ENCODE measurements around the gene GLTP.
"Not testable (repeated sequence)": the region's sequence is repeated elsewhere in the genome, so short reads cannot be mapped to it uniquely, and the experiment has no call there.

GLTP gene

DNA sequence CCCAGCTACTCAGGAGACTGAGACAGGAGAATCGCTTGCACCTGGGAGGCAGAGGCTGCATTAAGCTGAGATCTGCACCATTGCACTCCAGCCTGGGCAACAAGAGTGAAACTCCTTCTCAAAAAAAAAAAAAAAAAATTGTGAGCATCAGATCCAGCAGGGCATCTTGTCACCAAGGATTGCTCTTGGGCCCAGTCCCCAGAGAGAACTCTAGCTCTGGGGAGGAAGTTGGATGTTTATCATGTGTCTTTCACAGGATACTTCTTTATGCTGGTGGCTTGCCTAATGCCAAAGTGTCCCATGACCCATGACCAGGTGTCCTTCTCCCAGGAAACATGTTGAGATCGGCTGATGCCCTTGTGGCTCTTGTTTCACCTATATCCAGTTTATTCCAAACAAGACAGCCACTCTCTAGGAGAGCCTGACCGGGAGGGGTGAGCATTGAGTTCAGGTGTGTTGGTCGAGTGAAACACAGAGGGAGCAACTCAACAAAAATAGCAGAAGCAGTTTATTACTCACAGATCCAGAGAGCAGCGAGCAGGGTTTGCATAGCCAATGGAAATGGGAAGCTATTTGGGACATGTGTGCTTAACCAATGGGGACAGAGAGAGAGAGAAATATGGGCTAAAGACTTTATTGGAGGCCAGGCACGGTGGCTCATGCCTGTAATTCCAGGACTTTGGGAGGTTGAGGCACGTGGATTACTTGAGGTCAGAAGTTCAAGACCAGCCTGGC lies 13.1 kb upstream of the GLTP start:
- peak overlapping the region; percentile 17 for H3K27ac Mint-ChIP-seq
- H3K4me3 Mint-ChIP-seq: no peak overlapping the region

DNA sequence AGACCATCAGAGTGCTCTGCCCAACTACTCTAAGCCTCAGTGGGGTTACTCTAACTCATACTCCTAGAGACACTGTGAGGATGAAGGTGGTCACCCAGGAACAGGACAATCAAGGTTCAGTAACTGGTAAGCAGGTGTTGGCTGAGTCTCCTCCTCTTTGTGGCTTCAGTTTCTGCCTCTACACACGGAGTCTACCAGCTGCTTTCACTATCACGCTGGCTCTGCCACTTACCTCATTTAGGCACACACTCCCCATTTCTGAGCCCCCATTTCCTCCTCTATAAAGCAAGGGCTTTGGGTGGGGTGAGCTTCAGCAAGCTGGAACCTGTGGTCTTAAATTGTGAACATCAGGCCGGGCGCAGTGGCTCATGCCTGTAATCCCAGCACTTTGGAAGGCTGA lies 12.4 kb upstream of the GLTP start:
- Mint-ChIP-seq H3K36me3 (no peaks in the 10 kb centered on the region), H3K4me3 (no peak overlapping the region), H3K4me1 (peaks cover 43% of the 10 kb centered on the region), H3K27ac (peak overlapping the region; percentile 17), H3K9me3 (no peaks in the 10 kb centered on the region)
- ATAC-seq (peak; percentile 60), DNase-seq (ENCODE audit: low spot score in 2 of 2) (peak; percentile 6 to 59)

More for the DNA sequence above, 13.1 kb upstream of the GLTP start:
- H3K36me3 Mint-ChIP-seq: no peaks in the 10 kb centered on the region
- no peak for DNase-seq (ENCODE audit: low spot score in 2 of 2)
- H3K4me1 Mint-ChIP-seq: peaks cover 37% of the 10 kb centered on the region
- H3K9me3 Mint-ChIP-seq: no peaks in the 10 kb centered on the region
- no peak for ATAC-seq

DNA sequence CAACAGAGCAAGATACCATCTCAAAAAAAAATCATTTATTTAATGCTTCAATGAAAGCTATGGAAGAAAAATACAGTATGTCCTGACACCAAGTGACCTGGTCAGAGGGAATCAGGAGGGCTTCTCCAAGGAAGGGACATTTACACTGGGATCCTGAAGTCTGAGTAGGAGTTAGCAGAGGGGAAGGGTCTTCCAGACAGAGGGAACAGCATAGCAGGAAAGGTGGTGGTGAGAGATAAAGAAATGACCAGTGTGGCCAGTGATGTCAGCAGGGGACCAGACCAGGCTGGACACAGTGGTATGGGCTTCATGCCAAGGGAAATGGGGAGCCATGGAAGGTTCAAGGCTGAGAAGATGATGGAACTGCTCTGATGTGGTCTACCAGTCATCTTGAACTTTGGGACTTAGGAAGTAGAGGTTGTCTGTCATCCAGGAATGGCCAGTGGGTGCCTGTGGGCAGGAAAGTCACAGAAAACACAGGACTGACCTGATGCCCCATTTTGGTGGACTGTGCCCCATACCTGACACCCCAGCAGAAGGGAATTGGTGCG lies 11.9 kb upstream of the GLTP start:
- Mint-ChIP-seq H3K4me1 (peaks cover 49% of the 10 kb centered on the region), H3K27ac (peak overlapping the region; percentile 17), H3K9me3 (no peaks in the 10 kb centered on the region), H3K36me3 (no peaks in the 10 kb centered on the region), H3K4me3 (no peak overlapping the region)
- ATAC-seq (no peak), DNase-seq (ENCODE audit: low spot score in 2 of 2) (no peak)

DNA sequence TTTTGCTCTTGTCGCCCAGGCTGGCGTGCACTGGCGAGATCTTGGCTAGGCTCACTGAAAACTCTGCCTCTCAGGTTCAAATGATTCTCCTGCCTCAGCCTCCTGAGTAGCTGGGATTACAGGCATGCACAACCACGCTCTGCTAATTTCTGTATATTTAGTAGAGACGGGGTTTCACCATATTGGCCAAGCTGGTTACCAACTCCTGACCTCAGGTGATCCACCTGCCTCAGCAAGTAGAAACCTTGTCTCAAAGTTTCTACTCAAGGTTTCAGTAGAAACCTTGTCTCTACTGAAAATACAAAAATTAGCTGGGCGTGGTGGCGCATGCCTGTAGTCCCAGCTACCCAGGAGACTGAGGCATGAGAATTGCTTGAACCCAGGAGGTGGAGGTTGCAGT lies 11.4 kb upstream of the GLTP start:
- Mint-ChIP-seq H3K27ac (peak overlapping the region; percentile 17), H3K4me1 (peaks cover 50% of the 10 kb centered on the region)
- H3K36me3 Mint-ChIP-seq; DNase-seq (ENCODE audit: low spot score in 2 of 2); ATAC-seq; H3K9me3 Mint-ChIP-seq; H3K4me3 Mint-ChIP-seq: not testable (repeated sequence)

DNA sequence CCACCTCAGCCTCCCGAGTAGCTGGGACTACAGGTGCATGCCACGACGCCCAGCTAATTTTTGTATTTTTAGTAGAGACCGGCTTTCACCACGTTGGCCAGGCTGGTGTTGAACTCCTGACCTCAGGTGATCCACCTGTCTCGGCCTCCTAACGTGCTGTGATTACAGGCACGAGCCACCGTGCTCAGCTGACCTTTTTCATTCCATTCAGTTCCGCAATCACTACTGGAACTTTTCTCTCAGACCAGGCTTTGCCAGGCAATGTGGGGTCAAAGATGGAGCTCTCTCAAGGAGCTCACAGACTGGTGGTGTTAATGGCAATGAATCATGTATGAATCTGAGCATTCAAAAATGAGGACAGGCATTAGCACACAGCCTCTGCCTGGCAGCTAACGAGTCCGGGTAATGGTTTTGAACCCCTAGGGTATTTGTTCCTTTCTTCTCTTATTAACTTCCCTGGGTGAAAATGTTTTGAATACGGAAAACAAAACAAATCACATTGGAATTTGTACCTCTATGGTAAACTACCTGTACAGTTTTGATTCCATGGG lies 10.4 kb upstream of the GLTP start:
- H3K4me1 Mint-ChIP-seq: peaks cover 50% of the 10 kb centered on the region

DNA sequence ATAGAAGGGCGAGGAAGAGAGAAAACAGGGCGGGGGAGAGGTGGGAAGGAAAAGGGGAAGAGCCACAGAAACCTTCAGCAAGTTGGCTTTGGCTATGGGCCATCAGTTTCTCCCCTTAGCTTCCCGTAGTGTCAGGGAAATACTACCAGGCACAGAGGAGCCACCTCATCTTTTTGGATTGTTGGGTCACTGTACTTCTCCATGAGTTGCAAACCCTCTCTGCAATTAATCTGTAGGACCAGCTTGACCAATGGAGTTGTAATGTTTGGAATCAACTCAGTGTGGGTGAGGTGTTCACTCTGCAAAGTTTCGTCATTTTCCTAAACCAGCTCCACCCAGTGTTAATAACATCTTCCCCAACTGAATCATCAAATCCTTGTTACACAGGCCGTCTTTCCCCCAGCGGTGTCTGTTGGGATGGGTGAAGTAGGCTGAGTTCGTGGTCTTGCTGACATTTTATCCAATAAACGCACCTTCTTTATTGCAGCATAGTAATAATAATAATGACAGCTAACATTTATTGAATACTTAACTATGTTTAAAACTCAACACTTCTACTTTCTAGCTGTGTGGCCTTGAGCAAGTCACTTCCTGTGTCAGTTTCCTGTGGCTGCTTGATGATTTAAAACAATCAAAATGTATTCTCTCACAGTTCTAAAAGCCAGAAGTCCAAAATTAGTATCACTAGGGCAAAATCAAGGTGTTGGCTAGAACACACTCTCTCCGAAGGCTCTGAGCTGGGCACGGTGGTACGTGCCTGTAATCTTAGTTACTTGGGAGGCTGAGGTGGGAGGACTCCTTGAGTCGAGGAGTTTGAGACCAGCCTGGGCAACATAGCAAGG lies 8.1 kb upstream of the GLTP start:
- H3K4me1 Mint-ChIP-seq: peaks cover 46% of the 10 kb centered on the region

More for the DNA sequence above, 10.4 kb upstream of the GLTP start:
- no peaks in the 10 kb centered on the region for H3K36me3 Mint-ChIP-seq
- no peaks in the 10 kb centered on the region for H3K9me3 Mint-ChIP-seq
- DNase-seq (ENCODE audit: low spot score in 2 of 2) (no peak), ATAC-seq (no peak)
- H3K27ac Mint-ChIP-seq: no peak overlapping the region
- no peak overlapping the region for H3K4me3 Mint-ChIP-seq

DNA sequence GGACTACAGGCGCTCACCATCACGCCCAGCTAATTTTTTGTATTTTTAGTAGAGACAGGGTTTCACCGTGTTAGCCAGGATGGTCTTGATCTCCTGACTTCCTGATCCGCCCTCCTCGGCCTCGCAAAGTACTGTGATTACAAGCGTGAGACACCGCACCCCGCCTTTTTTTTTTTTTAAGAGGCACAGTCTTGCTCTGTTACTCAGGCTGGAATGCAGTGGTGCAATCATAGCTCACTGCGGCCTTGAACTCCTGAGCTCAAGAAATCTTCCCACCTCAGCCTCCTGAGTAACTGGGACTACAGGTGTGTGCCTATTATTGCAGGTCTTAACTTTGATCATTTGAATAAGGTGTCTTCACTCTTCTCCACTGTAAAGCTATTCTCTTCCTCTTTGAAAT lies 5.3 kb upstream of the GLTP start:
- peaks cover 38% of the 10 kb centered on the region for H3K4me1 Mint-ChIP-seq
- H3K27ac Mint-ChIP-seq: no peak overlapping the region
- no peaks in the 10 kb centered on the region for H3K9me3 Mint-ChIP-seq
- no peak overlapping the region for H3K4me3 Mint-ChIP-seq
- DNase-seq (ENCODE audit: low spot score in 2 of 2) (no peak), ATAC-seq (no peak)
- H3K36me3 Mint-ChIP-seq: no peaks in the 10 kb centered on the region

More for the DNA sequence above, 8.1 kb upstream of the GLTP start:
- Mint-ChIP-seq H3K4me3 (peak overlapping the region; percentile 75), H3K36me3 (no peaks in the 10 kb centered on the region), H3K9me3 (no peaks in the 10 kb centered on the region), H3K27ac (peak overlapping the region; percentile 95)
- peak; percentile 7 to 71 for DNase-seq (ENCODE audit: low spot score in 2 of 2)
- peak; percentile 93 for ATAC-seq

DNA sequence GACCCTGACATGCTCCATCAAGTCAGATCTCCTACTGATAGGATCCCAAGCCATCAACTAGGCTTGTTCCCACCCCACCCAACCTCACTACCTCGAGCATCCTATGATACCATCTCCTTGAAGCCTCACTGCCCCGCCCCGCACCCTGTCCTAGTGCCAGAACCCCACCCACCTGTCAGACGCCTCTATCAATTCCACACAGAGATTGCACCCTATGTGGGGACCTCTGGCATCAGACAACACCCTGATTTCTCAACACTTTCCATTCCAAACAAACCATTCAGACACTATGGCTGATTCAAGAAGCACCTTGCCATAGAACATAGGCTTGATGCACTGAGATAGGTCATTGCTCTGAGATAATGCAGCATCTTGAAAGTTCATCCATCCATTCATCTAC lies 3.1 kb upstream of the GLTP start:
- H3K27ac Mint-ChIP-seq: no peak overlapping the region
- H3K36me3 Mint-ChIP-seq: peaks cover 9% of the 10 kb centered on the region
- H3K4me3 Mint-ChIP-seq: no peak overlapping the region
- H3K9me3 Mint-ChIP-seq: no peaks in the 10 kb centered on the region
- DNase-seq (ENCODE audit: low spot score in 2 of 2) (no peak), ATAC-seq (no peak)
- peaks cover 39% of the 10 kb centered on the region for H3K4me1 Mint-ChIP-seq

DNA sequence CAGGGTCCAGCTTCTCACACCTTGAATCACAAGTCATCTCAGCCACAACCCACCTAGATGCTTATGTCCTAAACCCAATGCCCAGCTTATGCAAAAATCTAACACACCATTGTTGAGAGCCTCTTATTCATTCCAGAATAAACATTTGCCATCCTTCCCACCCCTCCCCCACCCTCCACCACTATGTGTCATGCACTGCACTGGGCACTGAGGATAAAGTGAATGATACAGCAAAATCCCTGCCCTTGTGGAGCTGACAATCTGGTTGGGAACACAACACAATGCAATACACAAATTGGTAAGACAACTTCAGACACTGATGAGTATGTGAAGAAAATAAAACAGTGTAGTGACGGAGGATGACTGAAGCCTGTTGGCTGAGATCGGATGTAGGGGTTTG lies 1.4 kb upstream of the GLTP start:
- ATAC-seq (no peak), DNase-seq (ENCODE audit: low spot score in 2 of 2) (no peak)
- Mint-ChIP-seq H3K4me3 (no peak overlapping the region), H3K27ac (no peak overlapping the region), H3K4me1 (peaks cover 33% of the 10 kb centered on the region), H3K36me3 (peaks cover 13% of the 10 kb centered on the region), H3K9me3 (no peaks in the 10 kb centered on the region)

DNA sequence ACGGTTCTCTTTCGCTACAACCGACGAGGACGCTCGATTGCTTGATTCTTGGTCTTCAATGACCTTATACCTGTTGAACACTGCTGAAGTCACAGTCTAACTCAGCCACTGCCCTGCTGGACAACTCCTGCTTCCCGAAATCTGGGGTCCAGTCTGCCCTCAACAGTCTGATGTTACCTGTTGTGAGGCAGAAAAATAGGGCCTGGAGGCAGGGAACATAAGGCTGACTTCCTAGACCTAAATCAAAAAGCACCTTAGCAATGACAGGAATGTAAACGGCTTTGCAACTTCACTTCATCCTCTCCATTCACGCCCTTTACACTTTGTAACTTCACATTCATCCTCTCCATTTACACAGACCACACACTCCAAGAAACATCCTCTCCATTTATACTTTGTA lies 597 bp upstream of the GLTP start:
- Mint-ChIP-seq H3K27ac (peak overlapping the region; percentile 99), H3K4me1 (peaks cover 40% of the 10 kb centered on the region), H3K9me3 (no peaks in the 10 kb centered on the region), H3K36me3 (peaks cover 13% of the 10 kb centered on the region), H3K4me3 (peak overlapping the region; percentile 95)
- ATAC-seq: no peak
- DNase-seq (ENCODE audit: low spot score in 2 of 2): no peak

DNA sequence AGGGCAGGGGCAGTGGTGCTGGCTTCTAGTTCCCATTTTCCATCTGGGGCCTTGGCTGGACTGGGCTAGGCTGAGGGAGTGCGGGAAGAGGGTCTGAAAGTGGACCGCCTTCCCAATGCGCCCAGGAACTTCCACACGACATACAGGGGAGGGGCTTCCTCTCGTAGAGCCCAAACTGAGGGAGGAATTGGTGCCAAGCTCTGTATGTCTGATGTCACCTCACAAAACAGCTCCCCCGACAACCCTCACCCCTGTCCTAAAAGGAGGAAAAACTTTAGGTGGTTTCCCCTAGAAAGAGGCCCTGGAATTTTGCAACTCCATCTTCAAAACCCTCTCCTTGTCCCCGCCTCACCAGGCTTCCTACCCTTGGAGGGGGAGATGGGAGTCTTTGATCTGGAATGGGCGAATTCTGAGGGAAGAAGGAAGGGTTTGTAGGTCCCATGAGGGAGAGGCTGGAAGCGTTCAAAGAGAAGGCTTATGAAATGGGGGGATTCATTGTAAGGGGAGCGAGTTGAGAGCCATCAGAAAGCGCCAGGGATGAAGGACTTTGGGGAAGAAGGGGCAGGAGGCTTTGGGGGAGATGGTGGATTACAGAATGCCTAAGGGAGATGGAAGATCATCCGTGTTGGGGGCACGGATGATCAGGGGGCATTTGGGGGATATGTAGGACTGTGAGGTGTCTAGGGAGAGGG lies 844 bp downstream of the GLTP start:
- Mint-ChIP-seq H3K27ac (peak overlapping the region; percentile 99), H3K36me3 (peaks cover 13% of the 10 kb centered on the region), H3K4me3 (peak overlapping the region; percentile 95), H3K9me3 (no peaks in the 10 kb centered on the region), H3K4me1 (peaks cover 54% of the 10 kb centered on the region)
- ATAC-seq (no peak), DNase-seq (ENCODE audit: low spot score in 2 of 2) (no peak)

DNA sequence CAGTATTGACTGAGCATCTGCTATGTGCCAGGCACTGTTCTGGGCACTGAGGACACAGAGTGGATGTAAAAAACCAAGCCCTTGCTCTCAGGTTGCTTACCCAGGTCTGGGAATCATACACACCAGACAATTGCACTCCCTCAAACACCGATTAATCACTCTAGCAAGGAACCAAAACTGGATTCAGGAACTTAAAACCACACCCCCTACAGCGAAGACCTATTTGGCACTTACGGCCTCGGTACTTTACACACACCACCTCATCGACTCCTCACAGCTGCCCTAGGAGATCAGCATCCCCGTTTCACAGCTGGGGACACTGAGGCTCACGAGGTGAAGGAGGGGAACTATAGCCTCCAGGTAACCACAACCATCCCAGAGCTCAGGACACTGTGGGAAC lies 1.6 kb downstream of the GLTP start:
- H3K4me1 Mint-ChIP-seq: peaks cover 56% of the 10 kb centered on the region
- DNase-seq (ENCODE audit: low spot score in 2 of 2) (no peak), ATAC-seq (no peak)
- H3K9me3 Mint-ChIP-seq: no peaks in the 10 kb centered on the region
- H3K36me3 Mint-ChIP-seq: peaks cover 13% of the 10 kb centered on the region
- H3K27ac Mint-ChIP-seq: peak overlapping the region; percentile 99
- peak overlapping the region; percentile 95 for H3K4me3 Mint-ChIP-seq

DNA sequence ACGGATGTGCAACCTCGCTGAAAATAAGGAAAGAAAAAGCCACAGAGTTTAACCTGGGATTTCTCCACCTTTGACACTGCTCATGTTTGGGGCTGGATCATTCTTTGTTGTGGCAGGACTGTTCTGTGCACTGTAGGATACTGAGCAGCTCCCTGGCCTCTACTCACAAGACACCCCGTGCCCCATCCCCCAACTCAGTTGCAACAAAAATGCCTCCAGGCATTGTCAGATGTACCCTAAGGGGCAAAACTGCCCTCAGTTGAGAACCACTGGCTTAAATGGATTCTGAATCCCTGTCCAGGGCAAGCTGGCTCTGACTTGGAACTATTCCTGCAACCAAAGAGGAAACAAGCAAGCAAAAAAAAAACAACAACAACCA lies 2.1 kb downstream of the GLTP start:
- ATAC-seq (no peak), DNase-seq (ENCODE audit: low spot score in 2 of 2) (no peak)
- Mint-ChIP-seq H3K4me1 (peaks cover 56% of the 10 kb centered on the region), H3K9me3 (no peaks in the 10 kb centered on the region), H3K27ac (no peak overlapping the region), H3K36me3 (peaks cover 14% of the 10 kb centered on the region), H3K4me3 (peak overlapping the region; percentile 95)

DNA sequence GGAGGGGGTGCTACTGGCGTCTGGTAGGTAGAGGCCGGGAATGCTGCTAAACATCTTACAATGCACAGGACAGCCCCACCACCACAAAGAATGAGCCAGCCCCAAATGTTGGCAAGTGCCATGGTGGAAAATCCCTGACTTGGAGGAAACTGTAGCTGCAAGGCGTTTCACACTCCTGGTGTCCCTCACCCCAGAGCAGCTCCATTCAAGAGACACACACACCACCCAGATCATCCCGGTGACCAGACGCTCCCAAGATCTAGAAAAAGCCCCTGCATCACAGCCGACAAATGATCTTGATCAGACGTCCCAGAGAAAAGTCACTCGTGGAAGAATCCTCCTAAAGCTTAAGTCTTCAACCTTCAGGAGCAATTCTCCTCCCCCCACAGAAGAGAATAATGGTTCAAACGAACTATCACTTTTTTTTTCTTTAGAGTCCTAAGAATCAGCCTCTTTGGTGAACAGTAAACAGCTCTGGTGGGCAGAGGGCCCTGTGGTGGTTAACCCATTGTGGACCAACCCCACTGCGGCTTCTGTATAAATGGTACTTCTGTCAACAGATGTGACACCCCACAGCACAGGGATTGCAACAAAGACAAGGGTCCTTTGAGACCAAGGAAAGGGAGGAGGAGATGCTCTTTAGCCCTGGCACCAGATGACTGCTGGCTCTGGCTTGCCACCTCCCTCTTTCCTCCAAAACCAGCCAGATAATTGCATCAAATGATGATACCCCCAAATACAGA lies 2.7 kb downstream of the GLTP start:
- no peak overlapping the region for H3K27ac Mint-ChIP-seq
- no peaks in the 10 kb centered on the region for H3K9me3 Mint-ChIP-seq
- DNase-seq (ENCODE audit: low spot score in 2 of 2) (no peak), ATAC-seq (no peak)
- peaks cover 20% of the 10 kb centered on the region for H3K36me3 Mint-ChIP-seq
- peaks cover 56% of the 10 kb centered on the region for H3K4me1 Mint-ChIP-seq
- H3K4me3 Mint-ChIP-seq: peak overlapping the region; percentile 95

Measured in stimulated activated effector memory CD8-positive, alpha-beta T cell treated with anti-CD3 and anti-CD28 coated beads, Interleukin-12 subunit alpha, Interleukin-12 subunit beta, amount 100 ng/mL, for 72 hours (primary cell).